ENCODE measurements around the gene ATG4C. TPM values are rescaled to one million over a fixed set of nuclear protein-coding genes. Genes with fewer than 3 reads are reported as not detected.

Gene ATG4C
- total and polyA plus RNA-seq, 2 donors from 2014 or later: 8.7 to 9.5 TPM

DNA sequence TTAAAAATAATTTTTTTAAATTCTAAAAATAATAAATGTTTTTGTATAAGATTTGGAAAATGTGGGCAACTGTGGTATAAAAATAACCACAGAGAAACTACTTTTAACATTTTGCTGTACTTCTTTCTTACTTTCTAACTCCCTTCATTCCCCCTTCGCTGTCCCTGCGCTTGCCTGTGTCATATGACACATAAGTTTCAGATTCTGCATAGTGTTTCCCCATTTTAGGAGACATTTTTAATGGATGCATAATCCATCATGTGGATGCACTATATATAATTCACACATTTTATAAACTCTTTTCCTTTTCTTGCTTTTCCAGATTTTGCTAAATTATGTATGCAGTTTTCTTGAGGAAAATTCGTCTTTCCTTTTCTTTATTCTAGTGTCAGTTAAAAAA lies 16.3 kb downstream of the ATG4C start:
- TF ChIP-seq, protein P1, sequence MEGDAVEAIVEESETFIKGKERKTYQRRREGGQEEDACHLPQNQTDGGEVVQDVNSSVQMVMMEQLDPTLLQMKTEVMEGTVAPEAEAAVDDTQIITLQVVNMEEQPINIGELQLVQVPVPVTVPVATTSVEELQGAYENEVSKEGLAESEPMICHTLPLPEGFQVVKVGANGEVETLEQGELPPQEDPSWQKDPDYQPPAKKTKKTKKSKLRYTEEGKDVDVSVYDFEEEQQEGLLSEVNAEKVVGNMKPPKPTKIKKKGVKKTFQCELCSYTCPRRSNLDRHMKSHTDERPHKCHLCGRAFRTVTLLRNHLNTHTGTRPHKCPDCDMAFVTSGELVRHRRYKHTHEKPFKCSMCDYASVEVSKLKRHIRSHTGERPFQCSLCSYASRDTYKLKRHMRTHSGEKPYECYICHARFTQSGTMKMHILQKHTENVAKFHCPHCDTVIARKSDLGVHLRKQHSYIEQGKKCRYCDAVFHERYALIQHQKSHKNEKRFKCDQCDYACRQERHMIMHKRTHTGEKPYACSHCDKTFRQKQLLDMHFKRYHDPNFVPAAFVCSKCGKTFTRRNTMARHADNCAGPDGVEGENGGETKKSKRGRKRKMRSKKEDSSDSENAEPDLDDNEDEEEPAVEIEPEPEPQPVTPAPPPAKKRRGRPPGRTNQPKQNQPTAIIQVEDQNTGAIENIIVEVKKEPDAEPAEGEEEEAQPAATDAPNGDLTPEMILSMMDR (IDR thresholded peaks at IDR 0.05; ENCODE audit: borderline replicate concordance, extremely low read depth, insufficient read depth): no peak
- Histone ChIP-seq H3K4me3 (ENCODE audit: low read length in 3 of 3) (no peak overlapping the region), H3K36me3 (ENCODE audit: control insufficient read depth in 2 of 3, insufficient read depth in 3 of 3, low read length in 3 of 3) (no peaks in the 10 kb centered on the region), H3K27me3 (ENCODE audit: control insufficient read depth, insufficient read depth, low read length) (no peaks in the 10 kb centered on the region), H3K27ac (ENCODE audit: low read depth in 2 of 2, low read length in 2 of 2) (no peak overlapping the region), H3K9me3 (ENCODE audit: control insufficient read depth in 2 of 3, insufficient read depth in 1 of 3, low read length in 3 of 3) (no peaks in the 10 kb centered on the region), H3K9ac (ENCODE audit: low read length in 3 of 3) (no peak overlapping the region), H3K4me1 (ENCODE audit: control insufficient read depth in 2 of 3, insufficient read depth in 2 of 3, low read depth in 1 of 3, low read length in 3 of 3) (no peaks in the 10 kb centered on the region)
- DNase-seq: no peak
- FAIRE-seq: no peak
- intact Hi-C loops (cut with DNase I): no loop called here

DNA sequence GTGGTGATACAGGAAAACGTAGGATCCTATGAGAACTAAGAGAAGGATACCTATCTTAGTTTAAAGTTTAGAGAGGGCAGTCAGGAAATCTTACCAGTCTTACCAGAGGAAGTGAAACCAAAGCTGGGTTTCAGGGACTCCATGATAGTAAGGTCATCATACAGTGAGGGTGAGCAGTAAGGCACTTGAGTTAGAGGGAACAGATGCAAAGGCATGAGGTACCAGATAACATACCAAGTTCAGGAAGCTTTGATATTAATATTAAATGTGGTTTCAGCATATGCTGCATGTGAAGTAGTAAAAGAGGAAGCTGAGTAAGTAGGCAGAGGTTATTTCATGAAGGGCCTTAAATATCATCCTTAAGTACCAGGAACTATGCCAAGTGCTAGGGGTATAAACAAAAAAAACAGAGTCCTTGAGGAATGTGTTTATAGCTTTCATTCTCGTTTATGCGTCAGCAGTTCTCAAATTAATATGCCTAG lies 16.9 kb downstream of the ATG4C start:
- FAIRE-seq (no peak), DNase-seq (no peak)
- Histone ChIP-seq H3K27ac (ENCODE audit: low read depth in 2 of 2, low read length in 2 of 2) (no peak overlapping the region), H3K9ac (ENCODE audit: low read length in 3 of 3) (no peak overlapping the region), H3K36me3 (ENCODE audit: control insufficient read depth in 2 of 3, insufficient read depth in 3 of 3, low read length in 3 of 3) (no peaks in the 10 kb centered on the region), H3K9me3 (ENCODE audit: control insufficient read depth in 2 of 3, insufficient read depth in 1 of 3, low read length in 3 of 3) (no peaks in the 10 kb centered on the region), H3K27me3 (ENCODE audit: control insufficient read depth, insufficient read depth, low read length) (no peaks in the 10 kb centered on the region), H3K4me1 (ENCODE audit: control insufficient read depth in 2 of 3, insufficient read depth in 2 of 3, low read depth in 1 of 3, low read length in 3 of 3) (no peaks in the 10 kb centered on the region), H3K4me3 (ENCODE audit: low read length in 3 of 3) (no peak overlapping the region)
- TF ChIP-seq, protein P1 (IDR thresholded peaks at IDR 0.05; ENCODE audit: borderline replicate concordance, extremely low read depth, insufficient read depth): no peak
- intact Hi-C loops (cut with DNase I): no loop called here

DNA sequence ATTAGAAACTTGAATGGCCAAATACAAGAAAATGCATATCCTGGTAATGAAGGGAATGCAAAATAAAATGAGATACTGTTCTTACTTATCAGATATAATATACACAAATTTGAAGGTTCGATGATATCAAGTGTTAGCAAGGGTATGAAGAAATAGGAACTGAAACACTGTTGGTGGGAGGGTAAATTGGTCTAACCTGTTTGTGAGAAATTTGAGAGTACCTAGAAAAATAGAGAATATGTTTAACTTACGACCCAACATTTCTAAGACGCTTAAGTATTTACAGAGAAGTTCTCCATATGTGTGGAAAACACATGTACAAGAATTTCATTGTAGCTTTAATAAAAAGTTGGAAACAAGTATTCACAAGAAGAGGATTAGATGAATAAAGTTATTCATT lies 25.9 kb downstream of the ATG4C start:
- intact Hi-C loops (cut with DNase I): no loop called here
- no peak overlapping the region for H3K9ac ChIP-seq (ENCODE audit: low read length in 3 of 3)
- TF ChIP-seq, protein P1 (IDR thresholded peaks at IDR 0.05; ENCODE audit: borderline replicate concordance, extremely low read depth, insufficient read depth): no peak
- no peak overlapping the region for H3K4me3 ChIP-seq (ENCODE audit: low read length in 3 of 3)
- H3K9me3 ChIP-seq (ENCODE audit: control insufficient read depth in 2 of 3, insufficient read depth in 1 of 3, low read length in 3 of 3): no peaks in the 10 kb centered on the region
- H3K27me3 ChIP-seq (ENCODE audit: control insufficient read depth, insufficient read depth, low read length): no peaks in the 10 kb centered on the region
- no peaks in the 10 kb centered on the region for H3K36me3 ChIP-seq (ENCODE audit: control insufficient read depth in 2 of 3, insufficient read depth in 3 of 3, low read length in 3 of 3)
- FAIRE-seq (no peak), DNase-seq (no peak)
- no peaks in the 10 kb centered on the region for H3K4me1 ChIP-seq (ENCODE audit: control insufficient read depth in 2 of 3, insufficient read depth in 2 of 3, low read depth in 1 of 3, low read length in 3 of 3)
- H3K27ac ChIP-seq (ENCODE audit: low read depth in 2 of 2, low read length in 2 of 2): no peak overlapping the region
